22Rv1 (cell line): Measurements from ENCODE around the gene TMEM61.
"Not testable (repeated sequence)": the region's sequence is repeated elsewhere in the genome, so short reads cannot be mapped to it uniquely, and the experiment has no call there.

Experiments used
- H3K27ac ChIP-seq: fragments of 450-650 bp; 2 replicates; pipeline ENCODE4 v1.5.1; 2017
- ZFX ChIP-seq: fragments of 450-650 bp; IDR thresholded peaks from 2 replicates; pipeline ENCODE4 v1.6.1; 2017; ENCODE audit warnings: antibody characterized with exemption, borderline replicate concordance
- TF ChIP-seq, protein P1 (sequence below): fragments of 450-650 bp; IDR thresholded peaks from 2 replicates; pipeline ENCODE4 v1.5.1; 2017; ENCODE audit warnings: mild to moderate bottlenecking

TMEM61 gene

DNA sequence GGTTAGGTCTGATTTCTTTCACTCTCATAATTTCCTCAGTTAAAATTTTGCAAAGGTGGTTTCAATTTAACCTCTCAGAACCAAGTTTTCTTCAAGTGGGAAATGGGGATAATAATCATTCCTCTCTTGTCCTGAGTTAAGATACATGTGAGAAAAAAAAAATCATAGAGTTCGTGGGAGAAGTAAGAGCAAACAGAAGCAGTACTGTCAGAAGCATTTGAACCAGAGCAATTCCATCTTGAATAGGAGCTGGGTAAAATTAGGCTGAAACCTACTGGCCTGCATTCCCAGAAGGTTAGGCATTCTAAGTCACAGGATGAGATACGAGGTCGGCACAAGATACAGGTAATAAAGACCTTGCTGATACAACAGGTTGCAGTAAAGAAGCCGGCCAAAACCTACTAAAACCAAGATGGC is 28.6 kb upstream of the TMEM61 start:
- TF ChIP-seq ZFX = no peak
- TF ChIP-seq, protein P1, sequence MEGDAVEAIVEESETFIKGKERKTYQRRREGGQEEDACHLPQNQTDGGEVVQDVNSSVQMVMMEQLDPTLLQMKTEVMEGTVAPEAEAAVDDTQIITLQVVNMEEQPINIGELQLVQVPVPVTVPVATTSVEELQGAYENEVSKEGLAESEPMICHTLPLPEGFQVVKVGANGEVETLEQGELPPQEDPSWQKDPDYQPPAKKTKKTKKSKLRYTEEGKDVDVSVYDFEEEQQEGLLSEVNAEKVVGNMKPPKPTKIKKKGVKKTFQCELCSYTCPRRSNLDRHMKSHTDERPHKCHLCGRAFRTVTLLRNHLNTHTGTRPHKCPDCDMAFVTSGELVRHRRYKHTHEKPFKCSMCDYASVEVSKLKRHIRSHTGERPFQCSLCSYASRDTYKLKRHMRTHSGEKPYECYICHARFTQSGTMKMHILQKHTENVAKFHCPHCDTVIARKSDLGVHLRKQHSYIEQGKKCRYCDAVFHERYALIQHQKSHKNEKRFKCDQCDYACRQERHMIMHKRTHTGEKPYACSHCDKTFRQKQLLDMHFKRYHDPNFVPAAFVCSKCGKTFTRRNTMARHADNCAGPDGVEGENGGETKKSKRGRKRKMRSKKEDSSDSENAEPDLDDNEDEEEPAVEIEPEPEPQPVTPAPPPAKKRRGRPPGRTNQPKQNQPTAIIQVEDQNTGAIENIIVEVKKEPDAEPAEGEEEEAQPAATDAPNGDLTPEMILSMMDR = no peak
- no peak overlapping the region for H3K27ac ChIP-seq

DNA sequence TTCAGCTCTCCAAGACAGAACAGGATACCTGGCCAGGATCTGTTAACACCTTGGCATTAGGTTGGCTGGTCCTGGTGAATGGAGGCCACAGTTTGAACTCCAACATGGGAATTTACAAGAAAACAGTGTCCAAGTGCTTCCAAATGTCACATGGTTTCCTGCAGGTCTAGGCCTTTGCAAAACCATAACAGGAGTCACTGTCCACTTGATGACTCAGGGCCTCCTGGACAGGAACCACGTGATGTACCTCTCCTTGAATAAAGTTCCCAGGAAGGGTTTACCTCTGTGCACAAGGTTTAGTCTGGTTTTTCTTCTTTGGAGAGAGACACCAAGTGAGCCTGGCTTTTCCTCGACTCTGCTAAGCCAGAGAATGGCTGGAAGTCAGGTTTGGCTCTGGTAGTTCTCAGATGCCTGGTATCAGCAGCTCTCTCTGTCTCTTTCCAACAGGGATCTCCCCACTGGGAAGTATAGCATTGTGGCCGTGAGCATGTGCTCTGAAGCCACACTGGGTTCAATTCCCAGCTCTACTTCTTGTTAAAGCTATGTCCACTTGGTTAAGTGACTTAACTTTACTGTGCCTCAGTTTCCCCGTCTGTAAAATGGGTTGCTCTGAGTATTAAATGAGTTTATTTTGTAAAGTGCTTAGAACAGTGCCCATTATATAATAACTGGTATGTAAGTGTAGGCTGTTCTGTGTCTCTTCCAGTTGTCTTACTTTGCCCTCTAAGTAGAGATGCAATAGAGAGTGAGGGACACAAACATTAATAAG is 27.3 kb upstream of the TMEM61 start:
- no peak for TF ChIP-seq ZFX
- TF ChIP-seq, protein P1 = no peak
- no peak overlapping the region for H3K27ac ChIP-seq

DNA sequence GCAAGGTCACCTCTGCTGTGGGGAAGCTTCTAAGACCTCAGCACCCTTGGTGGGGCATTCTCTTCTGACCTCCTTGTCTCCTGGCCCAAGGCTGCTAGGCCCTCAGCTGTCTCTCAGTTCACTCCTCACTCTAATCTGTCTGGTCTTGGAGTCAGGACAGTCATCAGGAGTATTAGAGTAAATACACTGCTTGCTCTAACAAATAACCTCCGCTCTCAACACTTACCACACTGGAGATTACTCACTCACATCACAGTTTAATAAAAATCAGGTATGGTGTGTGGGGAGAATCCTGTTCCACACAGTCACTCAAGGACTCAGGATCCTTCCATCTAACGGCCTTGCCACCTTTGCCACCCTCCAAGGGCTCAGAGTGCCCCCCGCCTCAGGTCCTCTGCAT is 26.6 kb upstream of the TMEM61 start:
- H3K27ac ChIP-seq = no peak overlapping the region
- TF ChIP-seq, protein P1 = no peak
- TF ChIP-seq ZFX = no peak

DNA sequence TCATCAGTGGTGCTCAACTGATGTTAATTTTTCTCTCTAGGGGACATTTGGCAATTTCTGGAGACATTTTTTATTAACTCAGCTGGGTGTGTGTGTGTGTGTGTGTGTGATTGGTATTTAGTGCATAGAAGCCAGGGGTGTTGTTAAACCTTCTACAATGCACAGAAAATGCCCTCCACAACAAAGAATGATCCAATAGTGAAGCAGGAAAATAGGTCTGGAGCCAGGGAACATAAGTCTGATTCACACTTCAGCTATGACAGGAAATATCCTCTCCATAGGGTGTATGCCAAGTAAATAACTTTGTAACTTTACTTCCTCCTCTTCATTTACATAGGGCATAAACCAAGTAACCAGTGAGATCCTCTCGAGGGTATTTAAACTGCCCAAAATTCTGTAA is 25.1 kb upstream of the TMEM61 start:
- H3K27ac ChIP-seq = no peak overlapping the region
- no peak for TF ChIP-seq ZFX
- TF ChIP-seq, protein P1 = no peak

DNA sequence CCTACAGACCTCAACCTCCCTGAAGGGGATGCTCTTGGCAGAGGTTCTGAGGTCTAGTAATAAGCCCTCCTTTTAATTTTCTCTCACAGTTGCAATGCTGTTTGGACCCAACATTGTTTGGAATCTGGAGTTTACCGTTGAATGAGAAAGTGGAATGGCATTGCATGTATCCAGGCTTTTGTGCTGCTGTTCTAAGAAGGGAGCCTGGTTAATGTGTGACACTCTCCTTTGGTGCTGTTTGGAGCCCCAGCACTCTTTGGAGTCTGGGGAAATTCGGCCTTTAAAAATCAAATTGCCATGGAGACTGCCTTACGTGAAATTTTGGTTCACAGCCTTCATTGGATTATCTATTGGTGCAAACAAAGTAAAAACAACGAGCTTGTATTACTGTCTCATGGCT is 23.7 kb upstream of the TMEM61 start:
- no peak overlapping the region for H3K27ac ChIP-seq
- no peak for TF ChIP-seq ZFX

DNA sequence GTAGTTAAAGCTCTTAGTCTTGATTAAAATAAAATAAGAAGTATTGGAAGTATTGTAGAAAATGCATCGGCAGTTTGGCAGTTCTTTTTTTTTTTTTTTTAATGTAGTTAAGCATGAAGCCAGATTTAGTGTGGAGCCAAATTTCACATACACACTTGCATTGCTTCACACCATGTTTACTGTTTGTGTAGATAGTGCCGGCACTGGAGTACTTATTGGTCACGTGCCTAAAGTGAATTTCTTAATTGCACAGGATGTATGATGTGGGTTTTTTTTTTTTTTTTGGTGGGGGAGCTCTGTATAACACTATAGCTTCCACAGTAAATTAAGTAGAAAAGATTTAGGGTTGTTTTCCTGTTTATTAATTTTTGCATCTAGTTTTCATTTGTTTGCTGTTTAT is 21.2 kb upstream of the TMEM61 start:
- H3K27ac ChIP-seq = no peak overlapping the region
- TF ChIP-seq, protein P1 = no peak
- no peak for TF ChIP-seq ZFX

DNA sequence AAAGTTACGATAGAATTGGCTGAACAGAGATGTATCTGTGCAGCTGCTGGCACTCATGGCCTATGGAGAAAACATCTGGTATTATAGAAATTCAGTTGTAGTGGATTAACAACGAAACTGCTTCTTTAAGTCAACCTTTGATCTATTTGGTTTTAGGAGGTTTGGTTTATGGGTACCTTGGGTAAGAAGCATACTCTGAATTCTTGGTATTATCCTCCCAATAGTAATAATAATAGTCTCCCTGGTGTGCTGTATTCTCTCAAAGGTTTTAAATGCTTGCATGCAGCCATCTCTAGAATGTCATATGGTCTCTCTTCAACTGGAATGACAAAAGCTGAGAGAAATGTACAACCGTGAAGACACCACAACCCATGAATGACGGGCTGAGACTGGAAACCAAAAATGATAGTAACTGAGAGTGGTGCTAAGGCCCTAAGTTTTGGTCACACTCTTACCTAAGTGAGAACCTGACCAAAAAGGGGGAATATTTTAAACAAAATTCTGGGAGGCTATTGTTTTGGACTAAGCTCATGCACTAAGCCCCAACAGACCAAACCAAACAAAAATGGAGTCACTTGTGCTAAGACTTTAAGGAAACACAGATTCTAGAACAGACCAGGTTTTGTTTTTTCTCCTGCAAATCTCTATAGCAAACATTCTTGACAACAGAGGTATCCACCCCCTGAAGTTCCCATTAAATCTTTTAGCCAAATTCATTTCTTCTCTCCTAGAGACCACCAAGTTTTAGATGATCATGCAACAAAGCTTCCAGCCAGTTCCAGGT is 17.6 kb upstream of the TMEM61 start:
- TF ChIP-seq, protein P1 = no peak
- TF ChIP-seq ZFX = no peak
- no peak overlapping the region for H3K27ac ChIP-seq

DNA sequence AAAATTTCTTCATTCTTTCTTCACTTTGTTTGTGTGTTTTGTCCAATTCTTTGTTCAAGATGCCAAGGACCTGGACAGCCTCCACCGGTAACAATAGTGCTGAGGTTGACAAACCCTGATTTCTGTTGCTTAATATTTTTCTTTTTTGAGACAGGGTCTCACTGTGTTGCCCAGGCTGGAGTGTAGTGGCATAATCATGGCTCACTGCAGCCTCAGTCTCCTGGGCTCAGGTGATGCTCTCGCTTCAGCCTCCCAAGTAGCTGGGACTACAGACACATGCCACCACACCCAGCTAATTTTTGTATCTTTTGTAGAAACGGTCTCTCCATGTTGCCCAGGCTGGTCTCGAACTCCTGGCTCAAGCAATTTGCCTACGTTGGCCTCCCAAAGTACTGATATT is 16.6 kb upstream of the TMEM61 start:
- H3K27ac ChIP-seq = not testable (repeated sequence)
